Measurements from ENCODE around the gene RNF34. TPM values are rescaled to one million over a fixed set of nuclear protein-coding genes. Genes with fewer than 3 reads are reported as not detected.

Gene RNF34
- total RNA-seq, 1 experiment from 2014 or later: 53.6 TPM

DNA sequence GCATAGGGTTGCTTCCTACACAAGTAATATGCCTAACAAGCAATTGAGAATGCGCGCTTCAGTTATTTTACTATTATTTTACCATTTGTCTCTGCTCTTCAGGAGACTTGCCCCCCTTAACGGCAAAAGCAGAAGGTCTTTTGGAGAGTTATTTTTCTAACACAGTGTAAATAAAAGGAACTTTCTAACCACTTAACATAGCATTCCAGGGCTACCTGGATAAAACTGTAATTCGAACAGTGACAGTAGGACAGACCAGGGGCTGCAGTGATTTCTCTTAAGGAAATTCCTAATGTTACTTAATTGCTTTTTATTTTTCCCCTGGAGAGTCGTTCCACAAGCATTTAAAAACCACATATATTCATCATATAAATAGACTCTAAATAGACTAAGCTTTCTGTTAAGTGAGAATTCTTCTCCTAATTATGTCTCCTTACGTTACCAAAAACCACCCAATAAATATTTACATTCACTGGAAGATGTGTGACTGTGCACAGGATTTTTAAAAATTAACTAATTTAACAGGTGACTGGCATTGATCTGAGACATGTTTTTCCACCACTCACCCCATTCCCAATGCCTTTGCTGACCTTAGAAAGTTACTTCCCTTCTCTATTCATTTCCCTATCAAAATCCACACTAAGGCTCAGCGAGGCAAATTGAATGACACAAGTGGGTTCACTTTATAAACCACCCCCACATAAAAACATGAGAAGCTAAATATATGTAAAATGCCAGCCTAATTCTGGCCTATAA is 72.4 kb downstream of the RNF34 start (continued):
- TF ChIP-seq, protein P1, sequence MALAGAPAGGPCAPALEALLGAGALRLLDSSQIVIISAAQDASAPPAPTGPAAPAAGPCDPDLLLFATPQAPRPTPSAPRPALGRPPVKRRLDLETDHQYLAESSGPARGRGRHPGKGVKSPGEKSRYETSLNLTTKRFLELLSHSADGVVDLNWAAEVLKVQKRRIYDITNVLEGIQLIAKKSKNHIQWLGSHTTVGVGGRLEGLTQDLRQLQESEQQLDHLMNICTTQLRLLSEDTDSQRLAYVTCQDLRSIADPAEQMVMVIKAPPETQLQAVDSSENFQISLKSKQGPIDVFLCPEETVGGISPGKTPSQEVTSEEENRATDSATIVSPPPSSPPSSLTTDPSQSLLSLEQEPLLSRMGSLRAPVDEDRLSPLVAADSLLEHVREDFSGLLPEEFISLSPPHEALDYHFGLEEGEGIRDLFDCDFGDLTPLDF (CRISPR knock-in tag; IDR thresholded peaks at IDR 0.05): no peak
- TF ChIP-seq ZNF263 (CRISPR knock-in tag; IDR thresholded peaks at IDR 0.05; ENCODE audit: low read depth): no peak
- TF ChIP-seq, protein P2, sequence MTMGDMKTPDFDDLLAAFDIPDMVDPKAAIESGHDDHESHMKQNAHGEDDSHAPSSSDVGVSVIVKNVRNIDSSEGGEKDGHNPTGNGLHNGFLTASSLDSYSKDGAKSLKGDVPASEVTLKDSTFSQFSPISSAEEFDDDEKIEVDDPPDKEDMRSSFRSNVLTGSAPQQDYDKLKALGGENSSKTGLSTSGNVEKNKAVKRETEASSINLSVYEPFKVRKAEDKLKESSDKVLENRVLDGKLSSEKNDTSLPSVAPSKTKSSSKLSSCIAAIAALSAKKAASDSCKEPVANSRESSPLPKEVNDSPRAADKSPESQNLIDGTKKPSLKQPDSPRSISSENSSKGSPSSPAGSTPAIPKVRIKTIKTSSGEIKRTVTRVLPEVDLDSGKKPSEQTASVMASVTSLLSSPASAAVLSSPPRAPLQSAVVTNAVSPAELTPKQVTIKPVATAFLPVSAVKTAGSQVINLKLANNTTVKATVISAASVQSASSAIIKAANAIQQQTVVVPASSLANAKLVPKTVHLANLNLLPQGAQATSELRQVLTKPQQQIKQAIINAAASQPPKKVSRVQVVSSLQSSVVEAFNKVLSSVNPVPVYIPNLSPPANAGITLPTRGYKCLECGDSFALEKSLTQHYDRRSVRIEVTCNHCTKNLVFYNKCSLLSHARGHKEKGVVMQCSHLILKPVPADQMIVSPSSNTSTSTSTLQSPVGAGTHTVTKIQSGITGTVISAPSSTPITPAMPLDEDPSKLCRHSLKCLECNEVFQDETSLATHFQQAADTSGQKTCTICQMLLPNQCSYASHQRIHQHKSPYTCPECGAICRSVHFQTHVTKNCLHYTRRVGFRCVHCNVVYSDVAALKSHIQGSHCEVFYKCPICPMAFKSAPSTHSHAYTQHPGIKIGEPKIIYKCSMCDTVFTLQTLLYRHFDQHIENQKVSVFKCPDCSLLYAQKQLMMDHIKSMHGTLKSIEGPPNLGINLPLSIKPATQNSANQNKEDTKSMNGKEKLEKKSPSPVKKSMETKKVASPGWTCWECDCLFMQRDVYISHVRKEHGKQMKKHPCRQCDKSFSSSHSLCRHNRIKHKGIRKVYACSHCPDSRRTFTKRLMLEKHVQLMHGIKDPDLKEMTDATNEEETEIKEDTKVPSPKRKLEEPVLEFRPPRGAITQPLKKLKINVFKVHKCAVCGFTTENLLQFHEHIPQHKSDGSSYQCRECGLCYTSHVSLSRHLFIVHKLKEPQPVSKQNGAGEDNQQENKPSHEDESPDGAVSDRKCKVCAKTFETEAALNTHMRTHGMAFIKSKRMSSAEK (CRISPR knock-in tag; IDR thresholded peaks at IDR 0.05; ENCODE audit: borderline replicate concordance): no peak
- no peak for TF ChIP-seq PRRX2 (CRISPR knock-in tag; IDR thresholded peaks at IDR 0.05)
- TF ChIP-seq, protein P3, sequence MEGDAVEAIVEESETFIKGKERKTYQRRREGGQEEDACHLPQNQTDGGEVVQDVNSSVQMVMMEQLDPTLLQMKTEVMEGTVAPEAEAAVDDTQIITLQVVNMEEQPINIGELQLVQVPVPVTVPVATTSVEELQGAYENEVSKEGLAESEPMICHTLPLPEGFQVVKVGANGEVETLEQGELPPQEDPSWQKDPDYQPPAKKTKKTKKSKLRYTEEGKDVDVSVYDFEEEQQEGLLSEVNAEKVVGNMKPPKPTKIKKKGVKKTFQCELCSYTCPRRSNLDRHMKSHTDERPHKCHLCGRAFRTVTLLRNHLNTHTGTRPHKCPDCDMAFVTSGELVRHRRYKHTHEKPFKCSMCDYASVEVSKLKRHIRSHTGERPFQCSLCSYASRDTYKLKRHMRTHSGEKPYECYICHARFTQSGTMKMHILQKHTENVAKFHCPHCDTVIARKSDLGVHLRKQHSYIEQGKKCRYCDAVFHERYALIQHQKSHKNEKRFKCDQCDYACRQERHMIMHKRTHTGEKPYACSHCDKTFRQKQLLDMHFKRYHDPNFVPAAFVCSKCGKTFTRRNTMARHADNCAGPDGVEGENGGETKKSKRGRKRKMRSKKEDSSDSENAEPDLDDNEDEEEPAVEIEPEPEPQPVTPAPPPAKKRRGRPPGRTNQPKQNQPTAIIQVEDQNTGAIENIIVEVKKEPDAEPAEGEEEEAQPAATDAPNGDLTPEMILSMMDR (IDR thresholded peaks at IDR 0.05): no peak
- TF ChIP-seq RORB (CRISPR knock-in tag; IDR thresholded peaks at IDR 0.05): no peak

Small RNA genes lying within 50 kb of the gene (microRNA-seq; reads per million reads assigned to microRNA genes)
- not detected for gene MIR7107 (ENCODE audit: borderline number of aligned reads)

Other genes with a start within 250 kb of the RNF34 start
- 13.9 to 14.6 TPM (median 14.3 TPM) in 3 replicates for gene P2RX4, start 190.0 kb upstream of the RNF34 start, total RNA-seq (2021)
- 32.6 to 36.5 TPM (median 33.4 TPM) in 3 replicates for gene CAMKK2, start 103.4 kb upstream of the RNF34 start, total RNA-seq (2021)
- 98.5 to 116 TPM (median 104 TPM) in 3 replicates for gene ANAPC5, start 47.7 kb upstream of the RNF34 start, total RNA-seq (2021)
- 147 to 155 TPM (median 152 TPM) in 3 replicates for gene KDM2B, start 180.9 kb downstream of the RNF34 start, total RNA-seq (2021)
- gene ORAI1, start 226.4 kb downstream of the RNF34 start, total RNA-seq (2021): 27.7 to 28.9 TPM (median 28.6 TPM) in 3 replicates

All from WTC11 (cell line).